HG03196 (cell line): ENCODE measurements around the gene SMPD1.
A peak's percentile ranks its signal among the peaks of the same experiment; 100 is the strongest.
"Not testable (repeated sequence)": the region's sequence is repeated elsewhere in the genome, so short reads cannot be mapped to it uniquely, and the experiment has no call there.

ENCODE experiments used
- ATAC-seq: cut with Tn5 transposase; IDR thresholded peaks from one replicate; pipeline ENCODE4 v1.9.1; 2021; ENCODE audit not compliant: unreplicated experiment

The SMPD1 gene

DNA sequence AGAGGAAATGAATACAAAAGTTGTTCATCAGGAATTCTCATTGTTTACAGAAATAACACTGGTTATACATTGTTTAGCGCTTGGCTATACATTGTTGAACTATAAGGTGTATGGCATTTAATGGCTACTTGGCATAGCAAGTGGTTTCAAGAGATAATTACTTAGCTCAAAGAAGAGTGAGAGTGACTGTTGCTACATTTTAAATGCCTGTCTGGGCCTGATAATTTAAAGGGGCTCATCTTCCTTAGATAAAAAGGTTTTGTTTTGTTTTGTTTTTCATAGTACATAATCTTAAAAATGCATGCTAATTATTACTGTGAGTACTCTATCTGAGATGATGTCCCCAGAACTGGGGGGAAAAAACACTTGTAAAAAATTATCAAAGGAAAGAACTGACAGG, 1.5 kb upstream of the SMPD1 start:
- no peak for ATAC-seq

DNA sequence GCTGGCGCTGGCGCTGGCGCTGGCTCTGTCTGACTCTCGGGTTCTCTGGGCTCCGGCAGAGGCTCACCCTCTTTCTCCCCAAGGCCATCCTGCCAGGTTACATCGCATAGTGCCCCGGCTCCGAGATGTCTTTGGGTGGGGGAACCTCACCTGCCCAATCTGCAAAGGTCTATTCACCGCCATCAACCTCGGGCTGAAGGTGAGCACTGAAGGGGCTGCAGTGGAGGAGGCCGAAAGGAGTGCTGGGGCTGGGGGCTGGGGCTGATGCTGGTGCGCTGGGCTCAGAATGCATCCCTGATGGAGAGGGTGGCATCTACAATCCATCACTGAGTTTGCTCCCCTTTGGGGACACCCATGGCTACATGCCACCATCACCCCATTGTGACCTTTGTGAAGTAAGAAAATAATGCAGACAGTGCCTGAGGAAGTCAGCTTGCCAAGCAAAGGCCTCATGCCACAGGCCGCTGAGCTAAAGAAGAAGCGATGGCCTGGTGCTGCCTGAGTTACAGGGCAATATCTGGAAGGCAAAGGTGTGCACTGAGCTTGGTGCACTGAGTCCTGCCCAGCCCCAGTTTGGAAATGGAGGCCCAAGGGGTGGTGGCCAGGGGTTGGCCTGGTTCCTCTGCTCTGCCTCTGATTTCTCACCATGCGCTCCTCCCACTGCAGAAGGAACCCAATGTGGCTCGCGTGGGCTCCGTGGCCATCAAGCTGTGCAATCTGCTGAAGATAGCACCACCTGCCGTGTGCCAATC, 620 bp downstream of the SMPD1 start:
- ATAC-seq = no peak

DNA sequence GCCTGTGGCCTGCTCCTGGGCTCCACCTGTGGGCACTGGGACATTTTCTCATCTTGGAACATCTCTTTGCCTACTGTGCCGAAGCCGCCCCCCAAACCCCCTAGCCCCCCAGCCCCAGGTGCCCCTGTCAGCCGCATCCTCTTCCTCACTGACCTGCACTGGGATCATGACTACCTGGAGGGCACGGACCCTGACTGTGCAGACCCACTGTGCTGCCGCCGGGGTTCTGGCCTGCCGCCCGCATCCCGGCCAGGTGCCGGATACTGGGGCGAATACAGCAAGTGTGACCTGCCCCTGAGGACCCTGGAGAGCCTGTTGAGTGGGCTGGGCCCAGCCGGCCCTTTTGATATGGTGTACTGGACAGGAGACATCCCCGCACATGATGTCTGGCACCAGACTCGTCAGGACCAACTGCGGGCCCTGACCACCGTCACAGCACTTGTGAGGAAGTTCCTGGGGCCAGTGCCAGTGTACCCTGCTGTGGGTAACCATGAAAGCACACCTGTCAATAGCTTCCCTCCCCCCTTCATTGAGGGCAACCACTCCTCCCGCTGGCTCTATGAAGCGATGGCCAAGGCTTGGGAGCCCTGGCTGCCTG, 1.4 kb downstream of the SMPD1 start:
- ATAC-seq = no peak

GRCh38 chr11:6392251-6392650, 2.0 kb downstream of the SMPD1 start:
- not testable (repeated sequence) for ATAC-seq

DNA sequence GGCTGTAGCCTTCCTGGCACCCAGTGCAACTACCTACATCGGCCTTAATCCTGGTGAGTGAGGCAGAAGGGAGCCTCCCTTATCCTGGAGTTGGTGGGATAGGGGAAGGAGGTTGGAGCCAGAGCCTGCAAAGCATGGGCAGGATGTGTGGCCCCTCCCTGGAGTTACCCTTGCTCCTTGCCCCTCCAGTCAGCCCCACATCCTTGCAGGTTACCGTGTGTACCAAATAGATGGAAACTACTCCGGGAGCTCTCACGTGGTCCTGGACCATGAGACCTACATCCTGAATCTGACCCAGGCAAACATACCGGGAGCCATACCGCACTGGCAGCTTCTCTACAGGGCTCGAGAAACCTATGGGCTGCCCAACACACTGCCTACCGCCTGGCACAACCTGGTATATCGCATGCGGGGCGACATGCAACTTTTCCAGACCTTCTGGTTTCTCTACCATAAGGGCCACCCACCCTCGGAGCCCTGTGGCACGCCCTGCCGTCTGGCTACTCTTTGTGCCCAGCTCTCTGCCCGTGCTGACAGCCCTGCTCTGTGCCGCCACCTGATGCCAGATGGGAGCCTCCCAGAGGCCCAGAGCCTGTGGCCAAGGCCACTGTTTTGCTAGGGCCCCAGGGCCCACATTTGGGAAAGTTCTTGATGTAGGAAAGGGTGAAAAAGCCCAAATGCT, 3.9 kb downstream of the SMPD1 start:
- ATAC-seq = no peak

DNA sequence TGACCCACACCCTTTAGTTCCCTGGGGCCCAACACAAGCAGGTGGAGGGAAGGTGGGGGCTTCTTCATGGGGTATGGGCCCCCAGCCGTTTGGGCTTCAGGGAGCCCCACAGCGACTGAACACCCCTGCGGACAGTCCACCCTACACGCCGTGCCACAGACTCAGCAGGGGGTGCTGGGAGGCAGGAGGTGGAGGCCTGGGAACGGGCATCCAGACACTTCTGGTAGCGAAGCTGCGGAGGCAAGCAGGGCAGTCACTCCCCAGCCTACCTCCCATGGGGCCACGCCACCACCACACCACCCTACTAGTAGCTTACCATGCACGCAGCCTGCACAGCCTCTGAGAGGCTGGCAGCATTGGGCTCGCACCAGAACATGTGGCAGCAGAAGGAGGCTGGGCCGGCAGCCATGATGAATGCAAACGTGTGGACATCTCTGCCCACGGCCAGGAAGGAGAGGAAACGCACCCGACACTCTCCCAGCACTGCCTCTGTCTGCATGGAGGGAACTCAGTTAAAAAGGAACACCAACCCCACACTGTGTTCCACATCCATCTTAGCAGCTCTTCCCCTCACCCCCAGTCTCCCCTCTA, 5.3 kb downstream of the SMPD1 start:
- ATAC-seq = no peak

DNA sequence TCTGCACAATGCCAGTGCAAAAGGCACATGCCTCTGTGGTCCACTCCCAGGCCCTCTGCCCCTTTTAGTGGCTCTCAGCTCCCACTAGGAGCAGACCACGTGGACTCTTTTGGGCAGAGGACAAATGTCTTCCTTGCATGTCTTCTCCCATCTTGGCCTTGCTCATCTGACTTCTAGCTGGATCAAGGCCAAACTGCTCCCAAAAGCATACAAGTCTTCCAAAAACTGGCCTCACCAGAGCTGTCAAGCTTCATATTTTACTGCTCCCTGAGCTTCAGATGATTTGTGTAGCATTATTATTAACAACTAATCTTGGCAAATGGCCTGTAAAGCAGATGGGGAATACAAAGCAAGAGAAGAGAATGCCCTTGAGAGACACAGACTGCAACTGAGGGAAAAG, 6.9 kb downstream of the SMPD1 start:
- no peak for ATAC-seq

- no peak for ATAC-seq
Observed at GRCh38 chr11:6397636-6398035, 7.4 kb downstream of the SMPD1 start.

DNA sequence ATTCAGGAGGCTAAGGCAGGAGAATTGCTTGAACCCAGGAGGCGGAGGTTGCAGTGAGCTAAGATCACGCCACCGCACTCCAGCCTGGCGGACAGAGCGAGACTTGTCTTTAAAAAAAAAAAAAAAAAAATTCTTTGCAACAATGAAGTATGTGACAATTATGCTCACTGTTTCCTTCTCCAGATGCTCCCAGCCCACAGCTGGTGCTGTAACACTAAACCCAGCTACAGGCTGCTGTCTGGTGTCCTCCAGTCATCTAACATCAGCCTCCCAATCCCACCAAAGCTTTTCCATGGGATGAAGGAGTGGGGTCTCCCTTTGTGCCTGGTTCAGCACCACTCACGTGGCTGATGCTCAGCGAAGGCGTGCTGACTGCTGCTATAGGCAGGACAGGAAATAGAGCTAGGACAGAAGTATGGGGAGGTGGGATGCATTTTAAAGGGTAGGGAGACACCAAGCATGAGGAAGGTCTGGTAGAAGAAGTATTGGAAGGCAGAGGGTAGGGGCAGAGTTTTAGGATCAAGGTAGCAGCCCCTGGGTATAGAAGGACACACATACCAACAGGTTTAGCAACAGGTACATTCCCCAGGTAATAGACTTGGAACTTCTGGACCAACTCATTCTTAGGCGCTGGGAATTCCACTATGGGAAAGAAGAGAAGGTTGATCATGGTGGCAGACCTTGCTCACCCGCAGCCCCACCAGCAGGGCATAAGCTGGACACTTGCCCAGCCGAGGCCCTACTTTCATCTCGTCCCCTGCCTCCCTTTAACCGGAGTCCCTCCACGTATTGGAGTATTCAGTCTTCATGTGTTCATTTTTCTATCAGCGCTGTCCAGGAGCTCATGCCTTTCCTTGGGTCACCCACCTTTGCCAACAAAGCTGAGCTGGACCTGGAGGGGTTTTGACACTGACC, 10.4 kb downstream of the SMPD1 start:
- no peak for ATAC-seq

DNA sequence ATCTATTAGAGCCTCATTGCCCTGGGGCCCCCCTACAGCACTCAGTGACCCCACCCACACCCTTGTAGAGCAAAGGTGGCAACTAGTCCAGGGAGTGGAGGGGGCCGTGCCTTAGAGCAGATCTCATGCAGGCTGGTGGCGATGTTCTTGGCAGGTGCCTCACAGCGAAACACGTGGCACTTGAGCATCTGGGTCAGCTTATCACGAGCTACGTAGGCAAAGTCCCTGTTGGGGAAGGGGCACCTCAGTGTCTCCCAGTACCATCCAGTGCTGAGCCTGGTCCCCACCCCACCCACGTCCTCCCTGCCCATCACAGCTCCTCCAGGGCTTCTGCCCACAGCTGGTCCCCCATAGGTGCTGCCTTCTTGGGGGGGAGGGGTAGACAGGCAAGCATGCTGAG, 11.2 kb downstream of the SMPD1 start:
- ATAC-seq = no peak

DNA sequence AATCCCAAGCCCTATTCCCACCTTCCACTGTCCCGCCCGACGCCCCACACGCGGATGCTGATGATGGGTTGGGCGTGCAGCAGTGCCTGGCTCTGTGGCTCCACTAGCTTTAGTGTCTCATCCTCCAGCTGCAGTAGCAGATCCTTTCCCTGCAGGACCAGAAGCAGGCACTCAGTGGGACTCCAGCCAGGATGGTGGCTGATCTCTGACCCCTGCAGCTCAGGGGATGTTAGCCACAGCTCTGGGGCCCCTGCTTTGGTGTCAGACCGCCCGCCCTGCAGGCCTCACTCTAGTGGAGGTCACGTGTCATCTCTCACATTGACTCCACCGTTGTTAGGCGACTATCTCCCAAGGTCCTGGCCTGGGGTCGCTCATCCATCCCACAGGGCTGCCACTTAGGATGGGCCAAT, 11.8 kb downstream of the SMPD1 start:
- peak; percentile 34 for ATAC-seq

GRCh38 chr11:6402561-6402981, 12.3 kb downstream of the SMPD1 start:
- peak; percentile 93 for ATAC-seq

- no peak for ATAC-seq
Observed at GRCh38 chr11:6403539-6403938, 13.3 kb downstream of the SMPD1 start.

GRCh38 chr11:6404342-6405051, 14.2 kb downstream of the SMPD1 start:
- ATAC-seq = no peak

- ATAC-seq = no peak
Observed at GRCh38 chr11:6405052-6405667, 14.9 kb downstream of the SMPD1 start.

- ATAC-seq = no peak
Observed at GRCh38 chr11:6405846-6406245, 15.6 kb downstream of the SMPD1 start.

DNA sequence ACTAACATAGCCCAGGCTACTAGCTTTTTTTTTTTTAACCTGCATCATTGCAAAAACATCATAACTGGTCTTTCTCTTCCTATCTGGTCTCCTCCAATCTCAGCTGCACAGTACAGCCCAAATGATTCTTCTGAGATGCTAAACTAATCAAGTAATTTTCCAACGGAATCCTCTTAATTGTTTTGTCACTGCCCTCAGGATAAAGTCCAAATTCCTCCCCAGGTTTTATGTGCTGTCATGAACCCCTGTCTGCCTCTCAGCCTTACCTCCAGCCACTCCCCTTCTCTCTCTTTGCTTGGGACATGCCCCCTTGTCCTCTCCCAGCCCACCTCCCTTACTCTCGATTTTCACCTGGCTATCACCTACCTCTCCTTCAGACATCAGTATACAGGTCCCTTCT, 16.1 kb downstream of the SMPD1 start:
- no peak for ATAC-seq

GRCh38 chr11:6410695-6411430, 20.6 kb downstream of the SMPD1 start:
- ATAC-seq = no peak

DNA sequence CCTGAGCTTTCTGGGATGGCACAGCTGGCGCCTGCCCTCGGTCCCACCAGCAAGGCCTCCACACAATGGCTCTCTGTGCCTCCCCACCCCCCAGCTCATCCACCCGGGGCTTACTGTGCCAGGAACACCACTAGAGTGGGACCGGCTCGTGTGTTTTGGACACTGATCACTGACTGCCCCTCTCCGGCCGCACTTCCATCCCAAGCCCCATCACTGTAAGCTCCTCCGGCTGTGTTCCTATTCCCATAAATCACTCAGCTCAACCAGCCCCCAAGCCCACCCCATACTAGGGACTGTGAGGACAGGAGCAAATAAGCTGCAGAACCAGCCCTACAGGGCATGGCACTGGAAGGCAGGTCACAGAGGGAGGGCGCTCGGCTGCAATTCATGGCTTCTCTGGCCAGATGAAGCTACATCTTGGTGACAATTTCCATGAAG, 21.3 kb downstream of the SMPD1 start:
- ATAC-seq = no peak
